A673 (cell line): Measurements from ENCODE around the gene GOLGA8B. TPM values are rescaled to one million over a fixed set of nuclear protein-coding genes. Genes with fewer than 3 reads are reported as not detected.
"Not testable (repeated sequence)": the region's sequence is repeated elsewhere in the genome, so short reads cannot be mapped to it uniquely, and the experiment has no call there.

Source experiments
- BruUV-seq: library from RNA; stranded (reverse); fragments of 400-500 nt; replicated peaks from 2 replicates; lab custom pipeline; 2021; lab: Mats Ljungman, UMichigan
- CTCF ChIA-PET: fragments of 300-600 bp; sonication (Branson Sonifier 250); formaldehyde crosslinking; loops from one replicate; lab custom pipeline; 2022; ENCODE audit warnings: antibody characterized with exemption; lab: Charles Lee
- POLR2A ChIA-PET: fragments of 300-600 bp; sonication (Branson Sonifier 250); formaldehyde crosslinking; loops from one replicate; lab custom pipeline; 2022; ENCODE audit warnings: antibody characterized with exemption; ENCODE audit not compliant: low non-redundant PET; lab: Charles Lee
- DNase-seq: peaks from one replicate; pipeline ENCODE4 v3.0.0-alpha.2; 2015; ENCODE audit warnings: low spot score
- H3K27ac ChIP-seq: fragments of 200-600 bp; sonication (generic); 2 replicates; pipeline ENCODE4 v1.5.1; 2016; ENCODE audit warnings: mixed run types, low read depth, mild to moderate bottlenecking, mixed read lengths, antibody characterized with exemption, low read length; ENCODE audit not compliant: poor library complexity, severe bottlenecking
- H3K27me3 ChIP-seq: fragments of 200-600 bp; sonication (generic); replicated peaks from 2 replicates; pipeline ENCODE4 v1.6.1; 2017; ENCODE audit warnings: mixed run types, low read depth, mild to moderate bottlenecking, mixed read lengths, antibody characterized with exemption, low read length; ENCODE audit not compliant: insufficient read depth, poor library complexity
- H3K36me3 ChIP-seq: fragments of 200-600 bp; sonication (generic); 2 replicates; pipeline ENCODE4 v1.6.1; 2016; ENCODE audit warnings: mixed run types, mild to moderate bottlenecking, mixed read lengths, antibody characterized with exemption, low read length; ENCODE audit not compliant: insufficient read depth, poor library complexity, severe bottlenecking
- H3K4me1 ChIP-seq: fragments of 200-600 bp; sonication (generic); 2 replicates; pipeline ENCODE4 v1.6.1; 2017; ENCODE audit warnings: mixed run types, mild to moderate bottlenecking, mixed read lengths, antibody characterized with exemption, low read length; ENCODE audit not compliant: insufficient read depth, poor library complexity, severe bottlenecking
- H3K4me3 ChIP-seq: fragments of 200-600 bp; sonication (generic); 2 replicates; pipeline ENCODE4 v1.5.1; 2016; ENCODE audit warnings: low read depth, mixed run types, mild to moderate bottlenecking, mixed read lengths, low read length; ENCODE audit not compliant: poor library complexity, severe bottlenecking
- H3K9me3 ChIP-seq: fragments of 200-600 bp; sonication (generic); 2 replicates; pipeline ENCODE4 v1.6.1; 2016; ENCODE audit warnings: mixed run types, low read depth, mild to moderate bottlenecking, mixed read lengths, antibody characterized with exemption, low read length; ENCODE audit not compliant: poor library complexity, severe bottlenecking
- CTCF ChIP-seq: fragments of 300-800, 200-600 bp; sonication (generic); conservative IDR thresholded peaks from 2 replicates; pipeline ENCODE4 v1.5.1; 2017; ENCODE audit warnings: low read depth, mild to moderate bottlenecking, antibody characterized with exemption, low read length, moderate library complexity, mixed read lengths
- EZH2 ChIP-seq: fragments of 200-600 bp; sonication (generic); IDR thresholded peaks from 2 replicates; pipeline ENCODE4 v1.6.1; 2017; ENCODE audit warnings: borderline replicate concordance, low read depth, mild to moderate bottlenecking, mixed read lengths, antibody characterized with exemption, low read length; ENCODE audit not compliant: poor library complexity, severe bottlenecking
- intact Hi-C: fragments of 100-400 bp; cut with micrococcal nuclease; formaldehyde crosslinking; loops from one replicate; pipeline ENCODE4 v1.10.0; 2022; ENCODE audit not compliant: unreplicated experiment
- total RNA-seq: library from RNA; stranded (reverse); gene quantifications from 2 replicates; pipeline ENCODE4 v1.2.3, GENCODE V29; 2021

Gene GOLGA8B
- total RNA-seq, 1 experiment from 2014 or later: 36.0 TPM

GRCh38 chr15:34582461-34583371 is 735 bp downstream of the GOLGA8B start:
- no peaks in the 10 kb centered on the region for H3K36me3 ChIP-seq
- H3K27me3 ChIP-seq: no peaks in the 10 kb centered on the region
- no peak for TF ChIP-seq EZH2
- no peak for TF ChIP-seq CTCF
- peaks cover 5% of the 10 kb centered on the region for H3K4me1 ChIP-seq
- peak overlapping the region; percentile 92 for H3K4me3 ChIP-seq
- peak overlapping the region; percentile 59 for H3K27ac ChIP-seq
- ChIA-PET POLR2A (interaction anchor here (0.6 kb wide), 1 partner anchor 240 kb away, joined by 5 read pairs; no protein-coding TSS in a partner anchor), CTCF (no interaction called here)
- BruUV-seq: no TSS peak
- no peak for DNase-seq
- intact Hi-C loops: no loop called here
- H3K9me3 ChIP-seq: no peaks in the 10 kb centered on the region

GRCh38 chr15:34581687-34582460 is 1.6 kb downstream of the GOLGA8B start:
- H3K27me3 ChIP-seq, H3K36me3 ChIP-seq, DNase-seq, H3K9me3 ChIP-seq, H3K4me1 ChIP-seq, H3K27ac ChIP-seq, BruUV-seq, intact Hi-C loops, CTCF ChIA-PET: not testable (repeated sequence)
- H3K4me3 ChIP-seq: peak overlapping the region; percentile 92
- POLR2A ChIA-PET: interaction anchor here (0.6 kb wide), 1 partner anchor 239 kb away, joined by 5 read pairs; no protein-coding TSS in a partner anchor

DNA sequence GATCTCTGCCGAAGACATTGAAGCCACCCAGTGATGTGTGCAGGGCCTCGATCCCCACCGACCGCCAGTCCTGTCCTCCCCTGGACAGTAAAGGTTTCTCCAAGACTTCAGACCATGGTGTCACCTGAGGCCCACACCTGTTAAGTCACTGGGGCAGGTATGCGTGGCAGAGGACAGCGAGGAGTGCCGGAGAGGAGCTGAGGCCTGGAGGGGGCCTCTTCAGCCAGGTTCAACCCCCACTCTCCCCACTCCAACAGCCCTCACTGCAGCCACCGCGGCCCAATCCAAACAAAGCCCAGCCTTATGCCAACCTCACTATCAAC is 2.4 kb downstream of the GOLGA8B start:
- Histone ChIP-seq H3K36me3 (no peaks in the 10 kb centered on the region), H3K4me3 (no peak overlapping the region), H3K27ac (no peak overlapping the region), H3K4me1 (peaks cover 5% of the 10 kb centered on the region), H3K27me3 (no peaks in the 10 kb centered on the region), H3K9me3 (no peaks in the 10 kb centered on the region)
- no TSS peak for BruUV-seq
- DNase-seq: no peak
- intact Hi-C loops: no loop called here
- ChIA-PET POLR2A (no interaction called here), CTCF (no interaction called here)
- TF ChIP-seq EZH2 (no peak), CTCF (no peak)

GRCh38 chr15:34580251-34581042 is 3.0 kb downstream of the GOLGA8B start:
- intact Hi-C loops, H3K9me3 ChIP-seq, CTCF ChIA-PET: not testable (repeated sequence)

More at GRCh38 chr15:34580251-34581042, 3.0 kb downstream of the GOLGA8B start:
- H3K27me3 ChIP-seq, POLR2A ChIA-PET, BruUV-seq, DNase-seq, H3K27ac ChIP-seq, H3K4me3 ChIP-seq, H3K36me3 ChIP-seq, H3K4me1 ChIP-seq: not testable (repeated sequence)
